ENCODE measurements around the gene DNM3.

DNM3 gene

DNA sequence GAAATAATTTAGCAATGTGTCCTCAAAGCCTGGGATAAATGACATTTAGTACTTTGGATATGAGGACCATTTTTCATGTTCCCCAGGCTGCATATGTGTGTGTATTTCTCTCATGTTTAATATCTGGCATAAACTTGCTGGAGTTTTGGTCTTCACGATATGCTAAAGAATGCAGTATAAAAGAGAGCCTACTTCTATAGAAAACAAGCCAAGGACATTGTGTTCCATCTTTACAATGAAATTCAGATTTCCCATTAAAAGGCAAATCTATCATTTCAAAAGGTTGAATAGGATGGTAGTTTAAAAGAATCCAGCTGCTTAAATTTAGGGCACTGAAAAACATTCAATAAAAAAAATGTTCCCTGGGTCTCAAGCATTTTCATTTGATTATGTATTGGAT, 410.2 kb downstream of the DNM3 start:
- DNase-seq: no peak

DNA sequence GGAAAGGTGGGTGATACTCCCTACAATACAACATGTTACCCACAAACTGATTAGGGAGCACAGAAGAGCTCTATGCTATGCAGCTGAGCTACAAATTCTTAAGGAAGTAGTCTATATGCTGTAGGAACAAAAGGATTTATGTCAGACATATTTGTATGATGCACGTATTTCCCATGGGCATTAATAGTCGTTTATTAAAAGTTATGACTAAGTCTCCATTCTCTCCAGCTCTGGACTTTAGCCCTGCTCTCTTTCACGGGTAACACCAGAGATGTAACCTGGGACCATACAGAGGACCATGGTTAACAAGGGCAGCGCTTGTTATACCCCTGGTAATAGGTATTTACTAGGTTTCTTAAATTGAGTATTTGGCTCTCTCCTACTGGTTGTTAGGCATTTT, 411.0 kb downstream of the DNM3 start:
- DNase-seq: no peak

DNA sequence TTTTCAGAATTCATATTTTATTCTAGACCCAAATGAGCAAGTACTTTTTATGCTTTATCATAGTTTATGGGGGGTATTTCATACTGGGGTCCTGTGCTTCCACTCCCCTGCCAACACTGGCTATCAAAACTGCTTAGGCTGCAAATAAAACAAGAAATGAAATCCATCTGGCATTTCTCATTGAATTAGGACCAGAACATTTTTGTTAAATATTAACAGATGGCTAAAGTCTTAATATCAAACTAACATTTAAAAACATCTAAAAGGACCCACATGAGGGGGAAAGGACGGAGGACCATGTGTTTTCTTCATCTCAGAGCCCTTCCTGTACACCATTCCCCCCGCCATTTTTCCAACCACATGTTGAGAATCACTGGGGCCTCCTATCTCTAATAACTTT, 411.7 kb downstream of the DNM3 start:
- DNase-seq: no peak

DNA sequence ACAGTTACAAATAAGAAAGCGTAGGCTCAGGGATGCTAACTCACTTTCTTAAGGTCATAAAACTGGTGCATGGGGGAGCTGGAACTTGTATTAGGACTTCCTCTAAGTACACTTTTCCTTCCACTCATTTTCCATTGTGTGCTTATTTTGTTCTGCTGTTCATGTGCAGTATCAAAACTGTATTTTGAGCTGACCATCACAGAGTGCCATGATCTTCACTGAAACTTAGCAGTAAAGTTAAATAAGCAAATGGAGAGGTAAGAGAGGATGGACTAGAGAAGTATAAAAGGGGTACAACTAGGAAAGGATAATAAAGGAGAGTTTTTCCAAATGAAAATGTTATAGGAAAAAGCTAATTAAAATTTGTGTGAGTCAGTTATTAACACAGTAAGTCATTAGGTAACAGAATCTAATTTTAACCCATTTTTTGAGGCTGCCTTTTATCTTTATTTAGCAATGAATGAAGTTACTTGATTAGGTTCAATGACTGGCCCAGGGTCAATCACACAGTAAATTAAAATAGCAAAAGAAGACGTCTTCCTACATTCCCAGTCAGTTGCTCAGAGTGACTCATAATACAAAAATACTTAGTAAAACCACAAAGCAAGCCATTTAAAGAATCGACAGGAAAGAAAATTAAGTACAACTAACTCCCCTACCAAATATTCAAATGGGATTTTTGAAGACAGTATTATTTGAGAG, 413.4 kb downstream of the DNM3 start:
- no peak for DNase-seq

DNA sequence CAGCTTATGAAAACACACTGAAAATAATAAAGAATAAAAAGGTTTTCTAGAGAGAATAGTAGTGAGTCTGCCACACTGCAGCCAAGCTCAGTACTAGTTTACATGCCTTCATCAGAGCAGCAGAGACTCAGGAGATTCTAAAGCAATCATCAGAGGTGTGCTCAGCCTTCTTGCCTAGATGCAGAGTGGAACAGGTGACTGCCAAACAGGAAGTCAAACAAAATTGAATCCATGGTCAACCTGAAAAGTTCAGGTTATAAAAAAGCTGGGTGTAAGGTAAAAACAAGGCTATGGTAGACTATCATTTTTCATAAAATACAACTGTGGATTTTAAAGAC, 413.9 kb downstream of the DNM3 start:
- no peak for DNase-seq

DNA sequence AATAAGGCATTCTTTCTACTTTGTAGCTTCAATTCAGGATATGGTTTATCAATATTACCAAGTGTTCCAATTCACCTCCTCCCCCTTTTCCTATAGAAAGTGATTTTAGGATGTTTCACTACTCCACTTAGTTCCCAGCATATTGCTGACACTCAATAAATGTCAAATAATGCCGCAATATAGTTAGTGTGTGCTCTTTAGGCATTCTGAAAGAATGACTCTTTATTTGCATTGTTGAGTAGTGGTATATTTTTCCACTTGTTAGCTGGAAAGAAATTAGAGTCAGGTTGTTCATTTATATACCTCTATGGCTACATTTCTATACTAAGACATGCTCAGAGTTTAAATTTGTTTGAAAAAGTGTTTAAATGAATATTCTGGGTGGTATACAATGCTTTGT, 424.6 kb downstream of the DNM3 start:
- DNase-seq: no peak

DNA sequence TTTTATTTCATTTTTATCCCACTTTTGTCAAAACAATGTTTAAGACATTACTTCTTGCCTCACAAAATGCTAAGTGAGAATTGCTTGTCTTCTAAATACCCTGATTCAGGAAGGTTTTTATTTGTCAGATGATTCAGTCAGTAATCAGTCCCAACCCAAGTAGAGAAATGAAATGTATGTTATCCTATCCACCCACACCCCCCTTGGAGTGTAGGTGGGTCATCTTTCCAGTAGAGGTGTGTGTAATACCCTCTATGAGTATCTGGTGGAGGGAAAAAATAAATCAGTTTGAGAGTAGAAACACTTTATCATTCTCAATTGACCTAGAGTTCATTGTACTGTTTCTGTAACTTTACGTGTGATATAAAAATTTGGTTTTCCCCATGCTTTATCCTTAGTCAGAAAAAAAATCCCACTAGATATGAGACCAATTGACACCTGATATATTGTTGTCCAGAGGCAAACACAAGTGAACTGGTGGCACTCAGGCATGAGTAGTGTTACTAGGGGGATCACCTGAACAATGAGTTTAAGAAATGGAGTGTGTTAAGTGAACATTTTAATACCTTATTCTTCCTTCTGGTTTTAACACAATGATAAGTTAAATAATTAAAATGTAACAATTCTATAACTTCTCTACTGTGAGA, 425.4 kb downstream of the DNM3 start:
- DNase-seq: no peak

DNA sequence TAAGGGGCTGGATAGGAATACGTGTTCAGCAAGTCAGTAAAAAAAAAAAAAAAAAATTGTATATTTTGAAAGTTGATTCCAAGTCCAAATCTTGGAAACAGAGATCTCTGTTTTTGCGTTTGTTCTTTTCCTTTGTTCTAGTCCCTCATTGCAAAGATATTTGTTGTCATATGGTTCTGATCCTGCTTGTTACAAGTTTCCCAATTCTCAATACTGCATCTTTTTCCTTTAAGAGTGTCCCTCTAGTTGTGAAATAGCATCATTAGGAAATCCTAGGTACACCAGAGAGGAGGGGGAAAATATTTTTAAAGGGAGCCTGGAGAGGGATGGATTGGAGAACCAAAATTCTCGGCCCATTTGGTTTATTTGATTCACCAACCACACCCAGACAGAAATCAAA, 426.9 kb downstream of the DNM3 start:
- no peak for DNase-seq

DNA sequence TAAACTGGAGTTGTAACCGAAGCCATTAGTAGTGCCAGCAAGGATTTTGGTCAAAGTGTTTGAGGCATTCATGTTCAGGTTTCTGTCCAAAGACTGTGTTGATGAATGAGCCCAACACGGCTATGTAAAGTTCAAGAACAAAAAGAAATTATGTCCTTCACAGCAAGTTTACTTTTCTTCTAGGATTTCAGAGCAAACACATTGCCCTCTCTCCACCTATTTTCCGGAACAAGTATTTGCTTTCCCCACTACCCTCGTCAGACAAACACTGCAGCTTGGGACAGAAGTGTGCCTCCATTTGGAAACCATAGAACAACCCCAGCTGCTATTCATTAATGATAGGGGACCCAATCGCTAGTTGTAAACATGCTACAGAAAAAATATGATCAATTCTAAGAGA, 427.8 kb downstream of the DNM3 start:
- no peak for DNase-seq

DNA sequence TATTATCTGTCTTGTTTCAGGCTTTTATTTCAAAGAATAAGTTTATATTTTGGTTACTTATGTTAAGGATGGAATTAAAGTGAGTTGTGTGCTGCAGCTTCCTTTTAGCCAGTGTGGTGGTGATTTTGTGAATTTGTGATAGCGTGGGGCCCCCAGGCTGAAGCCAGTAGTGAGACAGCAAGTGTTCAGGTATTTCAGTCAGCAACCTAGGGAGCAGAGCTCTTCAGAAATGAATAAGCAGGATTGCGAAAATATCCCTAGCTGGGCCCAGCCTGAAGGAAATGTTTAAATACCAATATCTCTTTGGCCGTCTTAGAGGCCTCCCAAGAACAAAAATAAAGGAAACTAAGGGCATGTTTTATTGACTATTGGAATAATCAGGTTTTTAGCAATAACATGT, 428.3 kb downstream of the DNM3 start:
- no peak for DNase-seq

DNA sequence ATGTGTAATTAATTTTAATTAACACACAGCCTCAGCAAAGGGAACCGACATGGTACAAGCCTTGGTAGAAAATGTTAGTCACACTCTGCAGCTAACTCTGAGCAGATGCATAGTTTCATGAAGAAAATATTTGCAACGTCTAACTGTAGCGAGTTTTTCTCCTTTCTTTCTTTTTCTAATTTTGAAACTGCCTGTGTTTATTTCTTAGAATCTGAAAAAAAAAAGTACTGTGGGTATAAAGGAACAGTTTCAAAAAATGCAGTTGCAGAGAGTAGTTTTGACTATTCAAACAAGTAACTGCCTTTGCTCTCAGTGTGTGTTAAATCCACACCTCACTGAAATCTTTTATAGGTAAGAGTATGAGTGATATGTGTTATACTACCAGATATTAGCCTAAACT, 429.3 kb downstream of the DNM3 start:
- no peak for DNase-seq

DNA sequence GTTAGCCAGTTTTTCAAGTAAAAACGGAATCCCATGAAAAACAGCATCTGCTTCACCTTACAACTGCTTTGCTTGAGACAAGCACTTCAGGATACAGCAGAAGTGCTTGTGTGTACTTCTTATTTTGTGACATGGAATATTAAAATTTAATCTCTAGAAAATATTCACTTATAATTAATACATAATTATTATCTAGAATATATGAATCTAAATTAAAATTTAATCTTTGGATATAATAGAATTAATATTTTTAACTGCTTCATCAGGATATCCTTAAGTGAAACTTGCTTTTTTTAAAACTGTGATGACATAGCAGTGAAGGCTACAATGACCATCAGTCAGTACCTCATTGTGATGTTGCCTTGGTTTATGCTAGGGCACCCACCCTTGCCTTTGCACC, 430.8 kb downstream of the DNM3 start:
- no peak for DNase-seq

DNA sequence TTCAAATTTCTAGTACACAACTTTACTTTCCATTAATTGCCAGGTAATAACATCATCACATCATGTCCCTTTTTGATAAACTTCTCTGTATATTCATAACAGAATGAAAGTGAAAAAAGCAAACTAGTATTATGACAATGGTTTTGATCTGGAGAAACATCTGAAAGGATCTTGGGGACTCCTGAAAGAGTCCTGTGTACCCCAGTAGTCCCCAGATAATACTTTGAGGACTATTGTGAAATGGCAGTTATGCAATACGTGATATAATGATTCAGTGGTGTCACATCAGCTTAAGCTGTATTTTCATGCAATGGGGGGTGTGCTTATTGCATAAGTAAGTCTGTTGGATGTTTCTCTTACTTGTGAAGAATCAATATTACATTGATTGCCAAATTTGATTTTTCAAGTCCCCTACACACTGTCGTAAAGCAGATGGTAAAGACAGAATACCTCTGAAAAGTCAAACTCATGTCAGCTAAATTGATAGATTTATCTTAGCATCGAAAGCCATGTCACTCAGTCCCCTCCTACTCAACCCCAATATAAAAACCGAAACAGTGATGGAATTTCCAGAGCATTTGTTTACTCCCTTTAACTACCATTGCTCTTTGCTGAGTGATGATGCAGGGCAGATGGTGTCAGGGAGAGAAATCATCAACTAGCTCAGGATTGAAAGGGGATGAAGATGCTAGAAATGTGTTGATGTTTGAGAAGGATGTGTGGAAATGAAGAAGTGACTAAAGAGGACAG, 432.5 kb downstream of the DNM3 start:
- no peak for DNase-seq

DNA sequence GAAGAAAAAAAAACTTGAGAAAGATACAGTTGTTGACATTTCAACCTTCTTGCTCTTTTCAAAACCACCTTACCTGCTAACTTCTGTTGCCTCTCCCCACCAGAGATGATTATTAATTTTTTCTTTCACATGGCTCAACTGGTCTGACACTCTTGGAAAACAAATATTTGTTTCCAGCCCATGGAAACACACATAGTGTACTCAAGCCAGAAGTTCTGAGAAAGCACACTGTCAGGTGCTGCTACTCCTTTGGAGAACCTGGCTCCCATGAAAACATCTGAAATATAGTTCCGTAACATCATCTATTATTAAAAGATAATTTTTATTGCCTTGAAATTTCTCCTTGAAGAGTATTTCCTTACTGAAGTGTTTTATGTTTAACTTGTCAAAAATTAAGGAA, 434.2 kb downstream of the DNM3 start:
- DNase-seq: no peak

DNA sequence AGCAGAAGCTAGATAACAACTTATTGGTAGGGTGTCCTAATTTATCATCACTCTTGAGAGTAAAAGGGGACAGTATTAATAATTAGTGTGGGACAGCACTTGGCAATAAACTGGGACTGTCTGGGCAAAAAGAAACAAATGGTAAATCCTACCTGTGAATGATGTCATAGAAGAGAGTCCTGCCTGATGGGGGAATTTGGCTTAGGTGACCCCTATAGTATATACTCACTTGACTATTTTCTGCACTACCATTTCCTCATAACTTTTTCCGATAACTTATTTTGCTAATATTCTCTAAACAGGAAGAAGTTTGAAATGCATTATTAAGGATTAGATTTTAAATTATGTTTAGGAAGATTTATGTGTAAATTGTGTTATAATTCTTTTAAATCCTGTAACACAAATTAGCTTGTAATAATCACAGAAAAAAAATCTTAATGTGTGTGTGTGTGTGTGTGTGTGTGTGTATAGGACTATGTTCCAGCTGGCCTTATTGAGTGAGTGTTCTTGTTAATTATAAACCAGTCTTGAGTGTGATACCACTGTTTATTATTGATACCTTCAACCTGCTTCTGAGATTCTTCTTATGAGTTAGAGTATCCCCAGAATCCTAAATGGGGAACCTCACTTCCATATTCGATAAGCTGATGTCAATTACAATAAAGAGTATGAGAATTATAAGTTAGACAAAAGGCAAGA, 435.0 kb downstream of the DNM3 start:
- no peak for DNase-seq

DNA sequence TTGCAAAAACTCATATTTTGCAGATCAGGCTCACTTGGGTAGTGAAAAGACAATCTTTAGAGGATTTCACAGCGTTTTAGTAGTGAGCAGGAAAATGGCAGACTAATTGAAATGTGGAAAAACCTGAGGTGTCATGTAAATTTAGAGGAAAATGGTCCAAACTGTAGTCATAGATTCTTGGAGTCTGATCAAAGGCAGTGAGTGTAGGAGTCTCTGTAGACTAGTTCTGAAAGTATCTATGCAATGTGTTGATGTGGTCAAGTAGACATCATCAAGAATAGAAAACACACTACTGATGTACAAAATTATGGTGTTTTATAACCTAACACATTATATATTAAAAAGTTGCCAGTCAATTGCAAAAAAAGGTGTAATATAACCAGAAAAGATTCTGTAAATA, 436.0 kb downstream of the DNM3 start:
- no peak for DNase-seq

DNA sequence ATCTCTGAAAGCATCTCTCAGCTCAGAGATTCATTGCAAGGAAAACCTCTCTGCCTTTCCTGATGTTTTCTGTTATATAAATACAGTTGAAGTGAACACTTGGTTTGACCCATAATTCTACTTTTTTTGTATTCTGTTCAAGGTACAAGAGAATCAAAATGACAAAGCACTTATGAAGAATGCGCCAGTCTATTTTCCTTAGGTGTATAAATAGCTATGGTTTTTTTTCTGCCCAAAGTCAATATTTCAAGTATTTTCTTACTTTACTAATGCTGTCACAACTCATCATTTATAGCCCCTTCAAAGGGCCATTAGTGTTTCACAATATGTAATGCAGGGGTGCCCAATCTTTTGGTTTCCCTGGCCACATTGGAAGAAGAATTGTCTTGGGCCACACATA, 436.7 kb downstream of the DNM3 start:
- DNase-seq: no peak

DNA sequence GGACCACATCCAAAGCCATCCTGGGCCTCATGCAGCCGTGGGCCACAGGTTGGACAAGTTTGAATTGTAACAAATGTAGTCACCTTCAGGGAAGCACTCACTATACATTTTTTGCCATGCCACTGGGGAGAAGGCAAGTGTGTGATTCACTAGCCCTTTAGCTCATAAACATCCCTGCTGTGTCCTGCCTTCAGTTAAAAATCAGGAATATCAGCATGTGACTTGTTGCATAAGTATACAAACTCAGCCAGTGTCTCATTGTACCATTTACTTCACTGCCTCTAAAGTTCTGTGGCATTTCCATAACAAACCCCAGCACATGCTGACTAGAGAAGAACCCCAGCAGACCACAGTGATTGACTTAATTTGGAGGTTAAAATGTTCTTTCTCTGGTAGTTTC, 437.2 kb downstream of the DNM3 start:
- DNase-seq: no peak

DNA sequence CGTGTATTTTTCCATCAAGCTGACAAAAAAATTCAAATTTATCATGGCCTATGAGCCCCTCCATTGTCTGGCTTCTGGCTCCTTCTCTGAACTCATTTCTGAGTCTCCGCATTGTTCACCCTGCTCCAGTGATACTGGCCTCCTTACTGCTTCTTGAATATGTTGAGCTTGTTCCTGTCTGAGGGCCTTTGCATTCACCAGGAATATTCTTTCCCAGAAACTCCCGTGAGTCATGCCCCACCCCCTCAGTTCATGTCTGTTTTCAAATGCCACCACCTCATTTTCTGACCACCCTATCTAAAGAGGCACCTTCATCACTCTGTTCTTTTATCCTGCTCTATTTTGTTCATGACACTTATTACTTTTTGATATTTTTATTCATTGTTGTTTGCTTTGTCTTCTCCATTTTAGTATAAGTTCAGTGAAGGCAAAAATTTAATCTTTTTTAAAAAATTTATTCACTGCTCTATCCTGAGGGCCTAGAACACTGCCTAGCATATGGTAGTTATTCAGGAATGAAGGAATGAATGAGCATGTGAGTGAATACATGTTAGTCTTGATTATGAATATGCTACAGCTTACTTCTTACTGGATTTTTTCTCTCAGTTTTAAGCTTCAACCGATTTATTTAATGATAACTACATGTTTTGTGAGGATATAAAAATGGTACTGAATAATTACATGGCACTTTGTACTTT, 438.8 kb downstream of the DNM3 start:
- DNase-seq: no peak

DNA sequence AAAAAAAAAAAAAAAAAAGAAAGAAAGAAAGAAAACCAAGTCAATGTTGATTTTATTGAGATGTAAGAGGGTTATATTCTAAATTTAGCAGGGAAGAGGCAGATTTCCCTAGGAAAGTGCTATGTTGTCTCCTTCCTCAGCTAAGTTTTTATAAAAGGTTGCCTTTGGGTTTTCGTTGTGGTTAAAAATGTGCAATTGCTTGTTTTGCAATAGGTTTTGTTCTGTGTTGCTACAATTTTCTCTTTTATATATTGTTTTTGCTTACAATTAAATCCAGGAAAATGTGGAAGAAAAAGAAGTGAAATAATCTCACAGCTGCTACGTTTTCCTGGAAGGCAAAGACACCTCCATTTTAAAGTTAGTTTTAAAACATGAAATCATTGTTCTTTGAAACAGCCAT, 442.5 kb downstream of the DNM3 start:
- no peak for DNase-seq

DNA sequence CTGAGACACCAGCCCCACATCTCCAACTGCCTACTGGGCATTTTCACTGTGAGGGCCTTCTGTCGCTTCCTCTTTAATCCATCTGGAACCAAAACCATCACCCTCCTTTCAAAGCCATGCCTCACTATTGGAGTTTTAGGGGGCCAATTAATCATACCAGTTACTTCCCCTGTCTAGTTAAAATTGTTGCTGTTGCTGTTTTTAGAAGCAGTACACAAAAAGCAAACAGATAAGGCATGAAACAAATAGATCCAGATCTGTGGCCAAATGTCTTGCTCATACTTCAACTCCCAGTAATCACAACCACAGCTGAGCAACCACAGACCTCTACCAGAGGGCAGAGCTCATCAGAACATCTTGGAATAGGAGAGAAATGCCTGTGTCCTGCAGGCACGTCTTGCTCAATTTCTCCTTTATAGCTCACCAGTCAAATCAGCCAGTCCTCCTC, 445.4 kb downstream of the DNM3 start:
- no peak for DNase-seq

DNA sequence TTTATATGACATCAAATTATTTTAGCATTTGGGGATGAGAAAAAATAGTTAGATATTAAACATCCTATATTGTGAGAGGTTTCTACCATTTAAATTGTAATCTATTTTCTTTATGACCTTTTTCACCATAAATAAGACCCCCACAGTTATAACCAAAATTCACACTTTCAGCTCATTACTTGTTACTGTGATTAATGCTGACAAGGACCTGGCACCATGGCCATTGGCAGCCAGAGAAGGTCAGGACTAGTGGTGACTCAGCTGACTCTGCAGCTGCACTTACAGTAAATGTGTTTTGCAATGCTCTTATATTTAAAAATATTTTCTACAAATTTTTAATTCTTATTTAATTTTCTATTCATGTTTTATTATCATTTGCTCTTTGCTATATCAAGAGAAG, 445.9 kb downstream of the DNM3 start:
- DNase-seq: no peak

DNA sequence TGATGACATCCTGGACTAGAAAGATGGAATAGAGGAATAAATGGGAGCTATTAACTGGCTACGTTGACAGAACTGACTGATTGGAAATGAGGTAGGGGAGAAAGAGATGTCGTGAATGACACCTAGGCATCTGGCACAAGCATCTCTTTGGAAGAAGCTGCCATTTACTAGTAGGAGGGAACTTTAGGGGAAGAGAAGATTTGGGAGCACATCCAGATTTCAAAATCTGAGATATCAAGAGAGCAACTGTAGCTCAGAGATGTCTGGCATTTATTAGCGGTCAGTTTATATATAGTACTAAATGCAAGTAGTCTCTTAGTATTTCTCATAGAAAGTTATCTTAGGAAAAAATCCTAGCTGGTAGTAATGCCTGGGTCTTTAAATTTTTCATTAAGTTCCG, 447.3 kb downstream of the DNM3 start:
- DNase-seq: no peak
